GM18498 (cell line): ENCODE data around the gene KIFC3.
"Not testable (repeated sequence)": the region's sequence is repeated elsewhere in the genome, so short reads cannot be mapped to it uniquely, and the experiment has no call there.

Experiments used
- ATAC-seq: cut with Tn5 transposase; IDR thresholded peaks from one replicate; pipeline ENCODE4 v1.9.1; 2021; ENCODE audit warnings: mild to moderate bottlenecking, moderate library complexity; ENCODE audit not compliant: unreplicated experiment

KIFC3 gene

DNA sequence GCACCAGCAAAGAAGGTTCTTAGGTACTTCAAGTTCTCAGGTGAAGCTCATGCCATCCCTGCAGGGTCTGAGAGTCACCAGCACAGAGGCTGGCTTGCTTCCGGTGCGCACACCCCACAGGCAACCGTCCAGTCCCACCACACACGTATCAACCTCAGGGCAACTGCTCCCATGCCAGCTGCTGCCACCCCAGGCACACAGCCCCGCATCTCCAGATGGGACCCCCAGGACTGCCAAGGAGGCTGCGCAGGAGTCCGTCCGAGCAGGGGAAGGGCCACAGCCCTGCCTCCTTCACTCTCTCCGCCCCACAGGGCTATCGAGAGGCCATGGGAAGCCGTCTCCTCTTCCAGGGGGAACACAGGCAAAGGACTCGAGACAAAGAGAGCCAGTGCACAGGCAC lies 13.3 kb downstream of the KIFC3 start:
- ATAC-seq: no peak

DNA sequence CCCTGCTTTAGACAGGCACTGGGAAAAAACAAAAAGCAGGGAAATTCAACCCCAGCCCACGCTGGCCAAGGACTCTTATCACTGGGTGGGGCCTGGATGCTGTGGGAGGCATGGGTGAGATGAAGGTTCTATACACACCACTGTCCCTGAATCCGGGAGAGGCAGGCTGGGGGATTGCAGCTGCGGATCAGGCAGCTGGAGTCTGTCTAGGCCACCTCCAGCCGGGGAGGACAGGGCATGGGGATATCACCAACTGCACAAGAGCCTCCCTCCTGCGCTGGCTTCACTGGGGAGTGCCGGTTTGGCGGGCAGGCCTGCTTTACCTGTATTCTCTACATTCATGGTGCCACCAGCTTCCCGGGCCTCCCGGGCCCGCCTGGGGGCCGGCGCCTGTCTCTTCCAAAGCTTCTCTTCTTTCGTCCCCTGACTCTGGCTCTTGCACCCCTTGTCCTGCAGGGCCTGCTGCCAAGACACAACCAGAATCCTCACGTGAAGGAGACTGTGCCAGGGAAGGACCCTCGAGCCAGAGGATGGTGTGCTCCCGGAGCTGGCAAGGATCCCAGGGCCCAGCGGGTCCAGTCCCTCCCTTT lies 13.9 kb downstream of the KIFC3 start:
- ATAC-seq: no peak

DNA sequence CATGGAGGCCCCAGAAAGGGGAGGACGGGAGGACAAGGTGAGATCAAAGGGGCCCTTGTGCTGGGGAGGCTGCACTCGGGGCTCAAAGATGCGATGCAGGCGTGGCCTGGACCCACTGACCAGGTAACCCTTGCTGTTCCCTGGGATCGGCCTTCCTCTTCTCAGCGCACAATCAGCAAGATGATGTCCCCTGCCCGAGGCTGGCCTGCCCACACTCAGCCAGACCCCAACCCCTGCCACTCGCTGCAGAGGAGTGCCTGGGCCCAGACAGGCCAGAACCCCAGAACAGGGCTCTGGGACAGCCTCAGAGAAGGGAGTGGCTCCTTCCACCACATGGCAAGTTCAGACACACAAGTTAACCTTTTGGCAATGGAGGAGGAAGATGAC lies 14.8 kb downstream of the KIFC3 start:
- no peak for ATAC-seq

DNA sequence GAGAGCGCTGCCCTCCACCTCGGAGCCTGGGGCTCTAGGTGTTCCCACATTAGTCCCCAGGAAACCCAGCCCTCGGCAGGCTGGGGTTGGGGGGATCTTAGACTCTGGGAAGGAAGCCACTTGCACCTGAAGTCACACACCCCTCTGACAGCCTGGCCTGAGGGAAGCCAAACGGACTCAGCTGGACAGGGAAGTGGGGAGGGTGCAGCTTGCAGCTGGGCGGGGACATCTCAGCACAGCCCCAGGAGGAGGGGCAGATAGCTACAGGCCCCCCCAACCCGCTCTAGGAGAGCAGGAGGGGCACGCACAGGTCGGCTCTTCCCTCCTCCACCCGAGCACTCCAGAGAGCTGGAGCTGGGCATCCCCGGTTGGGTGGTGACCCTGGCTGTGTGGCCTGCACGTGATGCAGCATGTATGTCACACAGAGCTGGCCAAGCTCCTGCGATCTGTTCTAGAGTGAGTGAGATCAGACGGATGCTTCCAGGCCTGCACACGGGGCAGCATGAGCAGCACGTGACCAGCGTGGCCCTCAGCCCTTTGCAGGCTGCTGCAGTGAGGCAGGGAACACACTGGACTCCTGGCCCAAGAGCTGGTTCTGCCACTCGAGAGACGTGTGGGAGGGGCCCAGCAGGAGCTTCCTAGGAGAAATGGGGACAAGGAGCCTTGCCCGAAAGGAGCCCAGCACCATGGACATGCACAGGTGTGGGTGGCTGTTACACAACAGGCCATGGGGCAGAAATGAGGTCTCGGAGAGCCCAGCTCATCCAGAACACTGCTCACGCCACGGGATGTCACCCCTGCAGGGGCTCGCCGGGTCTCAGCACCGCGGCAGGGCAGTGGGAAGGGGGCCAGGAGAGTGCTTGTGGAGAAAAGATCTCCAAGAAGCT lies 15.4 kb downstream of the KIFC3 start:
- ATAC-seq: no peak

DNA sequence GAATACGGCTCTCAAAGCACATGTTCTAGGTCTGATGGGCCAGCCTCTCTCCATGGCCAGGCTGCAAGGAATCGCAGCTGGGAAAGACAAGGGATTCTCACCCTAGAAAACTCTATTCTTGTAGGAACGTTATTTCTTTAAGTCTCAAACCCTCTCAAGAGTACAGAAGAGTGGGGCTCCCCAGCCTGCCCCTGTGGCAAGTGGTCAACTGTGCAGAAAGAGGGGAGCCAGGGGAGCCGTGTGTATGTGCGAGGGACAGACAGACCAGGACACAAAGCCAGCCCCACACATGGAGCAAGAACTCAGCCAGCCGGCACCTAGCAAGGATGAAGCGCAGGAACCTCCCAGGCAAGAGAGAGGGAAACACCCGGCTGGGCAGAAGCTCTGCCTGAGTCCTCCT lies 16.4 kb downstream of the KIFC3 start:
- no peak for ATAC-seq

DNA sequence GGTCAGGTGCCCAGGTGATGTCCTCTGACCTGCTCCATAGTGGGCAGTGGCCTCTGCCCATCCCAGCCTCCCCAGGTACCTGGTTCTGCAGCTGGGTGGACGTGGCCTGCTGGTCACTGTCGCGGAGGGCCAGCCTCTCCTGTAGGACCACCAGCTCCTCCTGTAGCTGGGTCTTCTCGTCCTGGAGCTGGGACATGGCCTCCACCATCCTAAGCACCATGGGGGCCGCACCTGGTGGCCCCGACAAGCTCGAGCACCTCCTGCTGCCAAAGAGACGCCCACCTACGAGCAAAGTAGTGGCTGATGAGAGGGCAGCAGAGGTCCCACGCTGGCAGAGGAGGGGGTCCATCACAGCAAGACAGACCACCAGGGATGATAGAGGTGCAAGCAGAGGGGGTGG lies 16.9 kb downstream of the KIFC3 start:
- no peak for ATAC-seq

DNA sequence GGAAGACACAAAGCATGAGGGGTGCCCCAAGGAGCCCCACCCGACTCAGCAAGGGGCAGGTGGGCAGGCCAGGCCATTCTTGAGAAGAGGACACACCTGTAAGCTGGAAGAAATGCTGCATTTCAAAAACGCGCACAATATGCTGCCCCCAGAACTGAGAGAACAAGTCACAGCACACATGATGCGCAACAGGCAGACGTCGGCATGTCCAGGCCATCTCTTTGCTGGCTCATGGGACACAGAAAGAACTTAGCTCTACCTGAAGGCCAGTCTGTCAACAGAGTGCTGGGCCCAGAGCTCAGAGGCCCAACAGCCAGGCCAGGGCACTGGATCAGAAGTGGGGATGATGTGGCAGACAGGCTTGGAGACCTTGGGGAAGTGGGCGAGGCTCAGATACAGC lies 18.0 kb downstream of the KIFC3 start:
- ATAC-seq: no peak

DNA sequence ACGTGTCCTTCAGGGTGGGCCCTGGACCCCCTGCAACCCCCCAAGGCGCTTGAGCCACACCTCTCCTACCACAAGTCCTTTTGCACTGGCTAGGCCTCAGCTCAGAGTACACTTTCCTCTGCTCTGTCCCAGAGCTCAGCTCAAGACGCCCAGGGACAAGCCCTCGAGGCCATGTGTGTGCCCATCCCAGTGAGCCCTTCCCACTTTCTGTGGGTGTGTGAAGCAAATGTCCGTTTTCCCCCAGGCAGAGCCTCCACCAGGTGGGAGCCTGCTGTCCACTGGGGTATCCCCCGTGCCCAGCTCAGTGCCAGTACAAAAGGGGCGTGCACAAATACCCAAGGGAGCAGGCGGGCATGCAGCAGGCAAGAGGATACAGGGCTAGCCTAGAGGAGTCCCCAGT lies 18.4 kb downstream of the KIFC3 start:
- ATAC-seq: no peak

DNA sequence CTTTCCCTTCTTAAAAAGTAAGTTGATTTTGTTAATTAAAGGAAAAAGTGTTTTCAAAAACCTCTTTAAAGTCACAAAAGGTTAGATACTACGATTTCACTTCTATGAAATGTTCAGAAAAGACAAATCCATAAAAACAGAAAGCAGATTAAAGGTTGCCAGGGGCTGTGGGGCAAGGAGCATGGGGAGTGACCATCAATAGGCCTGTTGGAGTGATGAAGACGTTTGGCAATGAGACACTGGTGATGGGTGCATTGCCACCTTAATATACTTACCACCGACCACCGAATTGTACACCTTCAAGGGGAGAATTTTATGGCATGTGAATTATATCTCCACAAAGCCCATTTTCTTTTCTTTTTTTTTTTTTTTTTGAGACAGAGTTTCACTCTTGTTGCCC lies 19.2 kb downstream of the KIFC3 start:
- no peak for ATAC-seq

DNA sequence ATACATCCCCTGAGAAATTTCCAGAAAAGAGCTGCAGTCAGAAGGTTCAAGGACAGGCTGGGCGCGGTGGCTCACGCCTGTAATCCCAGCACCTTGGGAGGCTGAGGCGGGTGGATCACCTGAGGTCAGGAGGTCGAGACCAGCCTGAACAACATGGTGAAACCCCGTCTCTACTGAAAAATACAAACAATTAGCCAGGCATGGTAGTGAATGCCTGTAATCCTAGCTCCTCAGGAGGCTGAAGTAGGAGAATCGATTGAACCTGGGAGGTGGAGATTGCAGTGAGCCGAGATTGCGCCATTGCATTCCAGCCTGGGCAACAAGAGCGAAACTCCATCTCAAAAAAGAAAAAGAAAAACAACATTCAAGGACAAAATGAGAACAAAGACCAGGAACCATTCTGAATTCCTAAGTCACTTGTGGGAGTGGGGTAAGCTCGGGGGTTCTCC lies 19.7 kb downstream of the KIFC3 start:
- ATAC-seq: not testable (repeated sequence)

DNA sequence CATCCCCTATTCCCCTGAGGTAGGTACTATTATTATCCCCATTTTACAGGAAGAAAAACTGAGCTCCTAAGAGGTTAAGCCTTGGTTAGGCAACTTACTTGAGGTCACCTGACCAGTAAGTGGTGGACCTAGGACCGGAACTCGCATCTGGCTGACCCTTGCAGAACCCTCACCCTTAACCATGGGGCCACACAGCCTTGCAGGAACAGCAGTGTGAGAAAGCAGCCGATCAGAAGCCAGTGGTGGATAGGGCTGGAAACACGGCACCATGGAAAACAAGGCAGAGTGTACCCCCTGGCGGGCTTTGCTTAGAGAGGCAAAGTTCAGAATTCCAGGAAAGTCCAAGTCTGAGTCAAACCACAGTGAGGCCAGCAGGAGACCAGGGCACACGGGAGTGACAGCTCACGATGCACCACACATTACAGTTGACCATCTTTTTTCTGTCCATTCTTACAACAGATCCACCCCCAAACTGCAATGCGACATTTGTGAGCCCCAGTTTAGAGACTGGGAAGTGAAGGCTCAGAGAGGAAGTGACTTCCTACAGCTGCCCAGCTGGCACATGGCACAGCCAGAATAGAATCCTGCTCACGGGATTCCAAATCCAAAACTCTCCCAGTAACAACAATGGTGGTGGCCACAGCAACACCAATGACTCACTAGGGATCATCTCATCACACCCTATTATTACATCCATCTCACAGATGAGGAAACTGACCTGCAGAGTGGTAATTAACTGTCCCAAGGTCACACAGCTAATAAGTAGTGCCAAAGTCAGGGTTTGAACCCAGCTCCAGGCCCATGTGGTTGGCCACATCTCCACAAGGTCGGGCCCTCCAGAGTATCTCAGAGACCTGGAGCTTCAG lies 20.3 kb downstream of the KIFC3 start:
- no peak for ATAC-seq

DNA sequence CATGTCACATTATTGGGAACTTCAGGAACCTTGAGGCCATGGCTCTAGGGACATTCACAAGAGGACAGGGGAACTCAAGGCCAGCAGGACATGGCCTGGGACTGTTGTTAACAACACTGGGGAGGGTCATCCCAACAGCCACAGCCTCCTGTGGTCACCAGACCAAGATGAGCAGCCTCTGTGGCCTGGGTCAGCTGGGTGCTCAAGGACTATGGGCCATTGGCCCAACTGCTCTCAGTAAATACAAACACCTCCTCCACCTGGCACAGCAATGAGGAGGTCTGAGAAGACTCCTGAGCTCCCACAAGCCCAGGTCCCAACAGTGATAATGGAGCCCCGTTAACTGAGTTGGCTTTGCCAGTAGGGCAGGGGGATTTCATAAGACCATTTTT lies 20.9 kb downstream of the KIFC3 start:
- no peak for ATAC-seq

DNA sequence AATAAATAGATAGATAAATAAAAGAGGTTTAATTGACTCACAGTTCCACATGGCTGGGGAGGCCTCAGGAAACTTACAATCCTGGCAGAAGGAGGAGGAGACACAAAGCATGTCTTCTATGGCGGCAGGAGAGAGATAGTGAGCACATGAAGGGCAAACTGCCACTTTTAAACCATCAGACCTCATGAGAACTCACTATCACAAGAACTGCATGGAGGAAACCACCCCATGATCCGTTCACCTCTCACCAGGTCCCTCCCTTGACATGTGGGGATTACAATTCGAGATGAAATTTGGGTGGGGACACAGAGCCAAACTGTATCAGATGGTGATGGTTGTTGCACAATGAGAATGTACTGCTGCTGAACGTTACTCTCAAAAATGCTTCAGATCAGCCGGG lies 22.5 kb downstream of the KIFC3 start:
- not testable (repeated sequence) for ATAC-seq

DNA sequence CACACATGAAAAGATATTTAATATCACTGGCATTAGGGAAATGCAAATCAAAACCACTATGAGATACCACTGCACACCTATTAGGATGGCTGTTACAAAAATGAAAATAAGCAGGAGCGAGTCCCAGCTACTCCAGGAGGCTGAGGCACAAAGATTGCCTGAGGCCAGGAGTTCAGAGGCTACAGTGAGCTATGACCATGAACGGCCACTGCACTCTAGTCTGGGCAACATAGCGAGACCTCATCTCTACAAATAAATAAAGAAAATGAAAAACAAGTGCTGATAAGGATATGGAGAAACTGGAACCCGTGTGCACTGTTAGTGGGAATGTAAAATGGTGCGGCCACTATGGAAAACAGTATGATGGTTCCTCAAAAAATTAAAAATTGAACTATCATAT lies 23.6 kb downstream of the KIFC3 start:
- ATAC-seq: no peak

DNA sequence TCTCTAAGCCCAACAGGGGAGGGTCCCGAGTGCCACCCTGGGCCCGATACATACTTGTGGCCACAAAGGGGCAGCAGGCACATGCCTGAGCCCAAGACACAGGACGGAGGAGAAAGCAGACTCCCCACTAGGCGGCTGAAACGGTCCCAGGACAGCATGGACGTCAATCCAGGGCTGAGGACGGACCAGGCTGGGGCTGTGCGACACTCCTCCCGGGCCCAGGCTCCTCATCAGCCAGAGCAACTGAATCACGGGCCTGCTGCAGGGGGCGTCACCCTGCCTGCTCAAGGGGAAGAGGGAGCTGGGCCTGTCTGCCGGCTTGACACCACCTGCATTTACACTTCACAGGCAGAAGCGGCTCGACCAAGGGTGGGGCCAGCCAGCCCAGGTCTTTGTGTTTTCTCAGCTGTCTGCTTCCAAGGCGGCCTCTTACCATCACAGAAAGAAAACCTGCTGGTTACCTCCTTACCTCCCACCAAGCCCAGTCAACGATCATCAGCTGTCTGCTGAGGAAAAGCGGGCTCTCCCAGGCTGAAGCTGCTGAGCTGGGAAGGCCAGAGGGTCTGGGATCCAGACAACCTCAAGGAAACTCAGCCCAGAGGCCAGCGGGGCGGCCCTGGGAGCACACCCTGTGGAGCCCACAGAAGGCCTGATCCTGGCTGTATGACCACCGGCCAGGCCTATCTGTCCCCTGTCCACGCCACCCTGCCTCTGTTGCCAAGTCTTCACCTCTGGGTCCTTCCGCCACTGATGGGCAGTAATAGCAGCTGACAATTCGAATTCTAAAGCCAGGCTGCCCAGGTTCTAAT lies 26.4 kb downstream of the KIFC3 start:
- ATAC-seq: no peak

DNA sequence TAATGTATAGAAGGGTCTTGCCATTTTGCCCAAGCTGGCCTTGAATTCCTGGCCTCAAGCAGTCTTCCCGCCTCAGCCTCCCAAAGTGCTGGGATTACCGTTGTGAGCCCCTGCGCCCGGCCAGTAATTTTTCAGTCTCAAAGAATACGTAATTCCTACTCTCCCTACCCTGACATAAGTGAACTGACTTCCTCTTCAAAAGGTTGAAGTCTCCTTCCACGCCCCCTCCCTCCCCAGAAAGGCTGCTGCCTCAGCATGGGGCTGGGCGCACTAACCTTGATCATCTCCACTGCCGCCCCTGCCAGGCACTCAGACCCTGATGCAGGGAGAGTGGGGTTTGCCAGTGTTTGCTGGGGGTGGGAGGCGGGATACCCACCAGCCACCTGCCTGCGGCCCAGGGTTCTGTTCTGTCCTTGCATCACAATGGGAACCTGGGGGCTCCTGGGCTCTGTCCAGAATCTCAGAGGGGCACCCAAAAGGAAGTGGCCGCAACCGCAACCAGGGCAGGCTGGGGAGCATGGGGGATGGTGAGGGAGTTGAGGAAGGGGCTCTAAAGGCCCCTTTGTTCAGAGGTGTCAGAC lies 27.5 kb downstream of the KIFC3 start:
- ATAC-seq: no peak

DNA sequence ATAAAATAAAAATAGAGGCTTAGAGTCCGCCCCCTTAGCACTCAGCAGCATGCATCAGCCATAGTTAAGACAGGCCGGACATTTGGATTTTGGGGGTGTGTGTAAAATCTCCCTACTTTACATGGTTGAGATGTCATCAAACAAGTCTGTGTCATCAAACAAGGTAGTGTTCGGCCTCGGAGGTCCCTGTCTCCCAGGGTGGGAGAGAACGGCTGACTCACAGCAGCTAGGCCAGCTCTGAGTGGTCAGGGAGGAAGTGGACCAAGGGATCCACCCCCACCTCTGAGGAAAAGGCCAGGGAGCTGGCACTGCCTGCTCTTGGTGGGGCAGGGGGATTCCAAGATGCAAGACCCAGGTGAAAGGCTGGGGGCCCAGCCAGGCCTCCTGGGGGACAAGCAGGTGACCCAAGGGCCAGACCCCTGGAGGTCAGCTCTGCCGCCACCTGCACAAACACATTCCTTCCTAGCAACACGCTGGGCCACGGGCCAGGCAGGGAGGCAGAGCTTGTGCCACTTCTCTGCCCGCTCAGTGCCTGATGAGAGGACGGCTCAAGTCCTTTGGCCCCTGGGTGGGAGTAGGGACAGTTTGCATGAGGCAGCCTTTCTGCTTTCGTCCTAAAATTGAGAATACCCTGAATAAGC lies 28.5 kb downstream of the KIFC3 start:
- no peak for ATAC-seq

DNA sequence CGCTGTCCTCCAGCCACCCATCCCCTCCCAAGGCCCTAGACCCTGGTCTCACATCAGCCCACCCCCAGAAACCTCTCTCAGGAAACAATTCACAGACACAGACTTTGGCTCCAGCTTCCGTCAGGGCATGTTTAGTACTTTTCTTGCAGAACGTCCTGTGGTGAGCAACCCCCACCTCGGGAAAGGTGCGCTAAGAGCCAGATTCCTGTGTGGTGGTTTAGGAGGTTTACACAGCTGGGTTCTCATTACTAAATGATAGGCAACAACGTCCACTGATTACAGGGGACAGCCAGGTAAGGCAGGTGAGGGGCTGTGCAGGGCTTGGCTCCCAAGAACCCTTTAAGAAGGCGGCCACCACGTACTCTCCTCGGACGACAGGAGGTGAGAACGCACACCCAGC lies 29.3 kb downstream of the KIFC3 start:
- ATAC-seq: no peak

DNA sequence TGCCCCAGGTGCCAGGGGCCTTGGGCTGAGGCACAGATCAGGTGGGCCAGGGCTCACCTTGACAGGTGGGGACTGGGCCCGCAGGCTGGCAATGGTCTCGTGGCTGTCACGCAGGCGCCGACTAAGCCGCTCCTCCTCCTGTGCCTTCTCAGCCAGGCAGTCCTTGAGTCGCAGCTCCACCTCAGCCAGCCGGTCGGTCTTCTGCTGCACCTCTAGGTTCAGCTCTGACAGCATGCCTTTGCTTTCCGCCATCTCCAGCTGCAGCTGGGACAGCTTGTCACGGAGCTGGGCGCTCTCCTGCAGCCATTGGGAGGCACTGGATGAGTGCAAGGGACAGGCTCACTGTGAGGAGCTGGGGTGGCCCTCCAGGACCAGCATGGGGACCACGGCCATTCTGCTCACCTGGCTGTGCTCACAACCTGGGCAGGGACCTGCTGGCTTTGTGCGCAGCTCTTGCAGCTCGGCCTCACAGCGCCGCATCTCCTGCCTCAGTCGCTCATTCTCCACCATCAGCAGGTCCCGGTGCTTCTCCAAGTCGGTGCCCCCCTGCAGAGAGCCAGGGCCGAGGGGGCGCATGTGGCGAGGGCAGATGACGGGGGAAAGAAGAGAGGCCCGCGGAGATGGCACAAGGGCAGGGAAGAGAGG lies 31.0 kb downstream of the KIFC3 start:
- no peak for ATAC-seq
